ENCODE measurements around the gene FYTTD1. TPM values are rescaled to one million over a fixed set of nuclear protein-coding genes. Genes with fewer than 3 reads are reported as not detected.
A peak's percentile ranks its signal among the peaks of the same experiment; 100 is the strongest.

The FYTTD1 gene
- total RNA-seq, 1 donor from 2014 or later = 89.1 TPM

DNA sequence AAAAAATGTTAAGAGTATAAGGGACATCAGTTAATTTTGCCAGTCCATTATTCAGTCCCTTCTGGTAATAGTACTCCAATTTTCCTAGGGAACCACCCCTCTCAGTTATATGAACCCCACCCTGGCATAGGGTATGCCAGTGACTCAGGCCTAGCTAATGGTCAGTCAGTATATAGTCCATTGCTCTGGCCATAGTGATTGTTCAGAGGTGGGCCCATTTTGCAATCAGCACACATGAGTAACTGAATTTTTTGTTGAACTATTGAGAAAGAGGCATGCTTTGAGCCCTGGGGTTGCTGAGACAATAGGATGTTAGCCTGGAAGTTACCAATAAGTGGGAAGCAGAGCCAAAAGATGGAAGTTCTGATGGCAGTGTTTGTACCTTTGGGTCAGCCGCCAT lies 45.5 kb downstream of the FYTTD1 start:
- no peak overlapping the region for H3K4me2 ChIP-seq (ENCODE audit: low read length)
- H4K20me1 ChIP-seq (ENCODE audit: insufficient read depth, low read length) = peaks cover 74% of the 10 kb centered on the region
- peaks cover 89% of the 10 kb centered on the region for H3K79me2 ChIP-seq (ENCODE audit: insufficient read depth, low read length)
- no peak overlapping the region for H3K27ac ChIP-seq (ENCODE audit: low read depth, low read length)
- H3K9me3 ChIP-seq (ENCODE audit: insufficient read depth, low read depth, low read length) = no peaks in the 10 kb centered on the region
- no peaks in the 10 kb centered on the region for H3K9me3 Mint-ChIP-seq (ENCODE audit: unreplicated experiment)
- H3K9ac ChIP-seq (ENCODE audit: low read length) = no peak overlapping the region
- no peak overlapping the region for H3K27ac Mint-ChIP-seq (ENCODE audit: unreplicated experiment)
- no peaks in the 10 kb centered on the region for H3K36me3 ChIP-seq (ENCODE audit: insufficient read depth, low read length)
- H3K36me3 Mint-ChIP-seq (ENCODE audit: low read depth, unreplicated experiment) = no peaks in the 10 kb centered on the region
- H3K4me3 ChIP-seq (ENCODE audit: insufficient read depth, low read depth, low read length) = no peak overlapping the region
- no peak overlapping the region for H2AFZ ChIP-seq (ENCODE audit: low read depth, low read length)
- no peaks in the 10 kb centered on the region for H3K27me3 Mint-ChIP-seq (ENCODE audit: low read depth, unreplicated experiment)
- peaks cover 10% of the 10 kb centered on the region for H3K4me1 ChIP-seq (ENCODE audit: insufficient read depth, low read length)
- TF ChIP-seq CTCF (IDR thresholded peaks at IDR 0.05; ENCODE audit: insufficient read depth, low read depth, low read length) (no peak), EZH2 (IDR thresholded peaks at IDR 0.05; ENCODE audit: insufficient read depth, low read length) (no peak)
- peaks cover 7% of the 10 kb centered on the region for H3K4me1 Mint-ChIP-seq (ENCODE audit: low read depth, unreplicated experiment)
- FAIRE-seq = no peak
- DNase-seq (ENCODE audit: low read depth) = peak; percentile 29
- no peak overlapping the region for H3K4me3 Mint-ChIP-seq (ENCODE audit: unreplicated experiment)
- H3K27me3 ChIP-seq (ENCODE audit: insufficient read depth, low read length) = no peaks in the 10 kb centered on the region

- DNase-seq (ENCODE audit: low read depth) = no peak
- Mint-ChIP-seq H3K4me1 (ENCODE audit: low read depth, unreplicated experiment) (peaks cover 7% of the 10 kb centered on the region), H3K9me3 (ENCODE audit: unreplicated experiment) (no peaks in the 10 kb centered on the region), H3K27ac (ENCODE audit: unreplicated experiment) (peak overlapping the region; percentile 8), H3K4me3 (ENCODE audit: unreplicated experiment) (no peak overlapping the region), H3K36me3 (ENCODE audit: low read depth, unreplicated experiment) (no peaks in the 10 kb centered on the region), H3K27me3 (ENCODE audit: low read depth, unreplicated experiment) (no peaks in the 10 kb centered on the region)
- peaks cover 96% of the 10 kb centered on the region for H3K79me2 ChIP-seq (ENCODE audit: insufficient read depth, low read length)
- no peaks in the 10 kb centered on the region for H3K27me3 ChIP-seq (ENCODE audit: insufficient read depth, low read length)
- no peak overlapping the region for H3K4me3 ChIP-seq (ENCODE audit: insufficient read depth, low read depth, low read length)
- peaks cover 83% of the 10 kb centered on the region for H4K20me1 ChIP-seq (ENCODE audit: insufficient read depth, low read length)
- H3K4me2 ChIP-seq (ENCODE audit: low read length) = no peak overlapping the region
- no peak overlapping the region for H2AFZ ChIP-seq (ENCODE audit: low read depth, low read length)
- FAIRE-seq = no peak
- no peak for TF ChIP-seq CTCF (IDR thresholded peaks at IDR 0.05; ENCODE audit: insufficient read depth, low read depth, low read length)
- no peak for TF ChIP-seq EZH2 (IDR thresholded peaks at IDR 0.05; ENCODE audit: insufficient read depth, low read length)
- no peaks in the 10 kb centered on the region for H3K36me3 ChIP-seq (ENCODE audit: insufficient read depth, low read length)
- peaks cover 10% of the 10 kb centered on the region for H3K4me1 ChIP-seq (ENCODE audit: insufficient read depth, low read length)
- no peaks in the 10 kb centered on the region for H3K9me3 ChIP-seq (ENCODE audit: insufficient read depth, low read depth, low read length)
- no peak overlapping the region for H3K27ac ChIP-seq (ENCODE audit: low read depth, low read length)
- no peak overlapping the region for H3K9ac ChIP-seq (ENCODE audit: low read length)
These were observed 46.4 kb downstream of the FYTTD1 start for GRCh38 chr3:197796087-197796486.

DNA sequence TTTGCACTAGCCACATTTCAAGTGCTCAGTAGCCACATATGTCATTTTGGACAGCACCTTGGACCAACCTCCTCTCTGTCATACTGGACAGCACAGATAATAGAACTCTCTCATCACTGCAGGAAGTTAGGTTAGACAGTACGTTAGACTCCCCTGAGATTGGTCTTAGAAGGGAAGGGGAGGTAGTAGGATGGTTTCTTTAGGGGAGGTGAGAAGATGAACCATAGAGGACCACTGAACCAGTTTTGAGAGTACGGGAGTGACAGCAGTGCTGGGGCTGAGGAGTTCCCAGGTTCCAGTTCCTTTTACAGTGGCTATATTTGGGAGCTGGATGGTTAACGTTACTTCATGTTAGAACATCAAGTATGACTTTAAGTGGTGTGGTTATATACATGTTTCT lies 49.2 kb downstream of the FYTTD1 start:
- peaks cover 2% of the 10 kb centered on the region for H3K9me3 Mint-ChIP-seq (ENCODE audit: unreplicated experiment)
- Histone ChIP-seq H3K4me2 (ENCODE audit: low read length) (peak overlapping the region; percentile 42), H3K4me3 (ENCODE audit: insufficient read depth, low read depth, low read length) (no peak overlapping the region), H3K9me3 (ENCODE audit: insufficient read depth, low read depth, low read length) (no peaks in the 10 kb centered on the region), H3K79me2 (ENCODE audit: insufficient read depth, low read length) (peaks cover 97% of the 10 kb centered on the region), H3K9ac (ENCODE audit: low read length) (no peak overlapping the region), H3K36me3 (ENCODE audit: insufficient read depth, low read length) (no peaks in the 10 kb centered on the region), H3K27me3 (ENCODE audit: insufficient read depth, low read length) (no peaks in the 10 kb centered on the region), H3K4me1 (ENCODE audit: insufficient read depth, low read length) (peaks cover 5% of the 10 kb centered on the region), H3K27ac (ENCODE audit: low read depth, low read length) (no peak overlapping the region), H2AFZ (ENCODE audit: low read depth, low read length) (no peak overlapping the region), H4K20me1 (ENCODE audit: insufficient read depth, low read length) (peaks cover 96% of the 10 kb centered on the region)
- peaks cover 1% of the 10 kb centered on the region for H3K36me3 Mint-ChIP-seq (ENCODE audit: low read depth, unreplicated experiment)
- TF ChIP-seq CTCF (IDR thresholded peaks at IDR 0.05; ENCODE audit: insufficient read depth, low read depth, low read length) = no peak
- no peak for TF ChIP-seq EZH2 (IDR thresholded peaks at IDR 0.05; ENCODE audit: insufficient read depth, low read length)
- H3K4me1 Mint-ChIP-seq (ENCODE audit: low read depth, unreplicated experiment) = peaks cover 11% of the 10 kb centered on the region
- DNase-seq (ENCODE audit: low read depth) = no peak
- no peak overlapping the region for H3K4me3 Mint-ChIP-seq (ENCODE audit: unreplicated experiment)
- FAIRE-seq = no peak
- H3K27ac Mint-ChIP-seq (ENCODE audit: unreplicated experiment) = no peak overlapping the region
- H3K27me3 Mint-ChIP-seq (ENCODE audit: low read depth, unreplicated experiment) = no peaks in the 10 kb centered on the region
